ENCODE measurements around the gene ZRANB2. TPM values are rescaled to one million over a fixed set of nuclear protein-coding genes. Genes with fewer than 3 reads are reported as not detected.

Gene ZRANB2
- total RNA-seq, 1 experiment from 2014 or later = 103 TPM

DNA sequence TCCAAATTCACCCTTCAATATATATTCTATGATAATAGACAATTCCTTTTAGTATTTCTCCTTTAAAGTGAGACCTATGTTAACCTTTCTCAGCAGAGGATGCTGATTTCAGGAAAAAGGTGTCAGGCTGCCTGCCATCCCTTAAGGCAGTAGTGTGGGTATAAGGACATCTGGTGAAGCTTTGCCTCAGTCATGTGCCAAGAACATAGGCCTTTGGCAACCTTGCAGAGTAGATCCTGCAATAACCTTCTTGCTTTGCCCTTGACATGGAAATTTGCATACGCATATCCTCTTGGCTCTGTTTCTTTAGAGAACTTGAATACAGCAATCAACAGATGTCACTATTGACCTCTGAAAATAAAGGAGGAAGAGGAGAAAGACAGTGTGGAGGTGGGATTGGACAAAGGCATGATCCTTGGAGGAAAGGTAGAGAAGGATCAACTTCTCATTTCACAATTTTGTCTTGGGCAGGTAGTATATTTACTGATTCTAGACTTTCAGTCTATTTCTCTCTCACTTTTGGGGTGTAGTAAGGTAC lies 21.1 kb upstream of the ZRANB2 start:
- Mint-ChIP-seq H3K27ac (peak overlapping the region in 1 of 3 experiments; percentile 0; a peak in 2 of 7 replicates), H3K4me1 (peaks cover 3 to 4% of the 10 kb centered on the region in 2 experiments), H3K27me3 (ENCODE audit: low read depth) (no peaks in the 10 kb centered on the region), H3K9me3 (no peaks in the 10 kb centered on the region), H3K4me3 (no peak overlapping the region), H3K36me3 (ENCODE audit: insufficient read depth in 1 of 3, low read depth in 3 of 3) (no peaks in the 10 kb centered on the region)
- Histone ChIP-seq H3K4me2 (ENCODE audit: insufficient read depth, insufficient read length, low read length) (no peak overlapping the region), H2AK5ac (ENCODE audit: insufficient read length, low read length) (no peak overlapping the region), H3K4me1 (ENCODE audit: insufficient read depth, low read length) (peaks cover 3% of the 10 kb centered on the region; the same call in 1 of the 2 replicates), H3K56ac (ENCODE audit: insufficient read length, low read depth, low read length) (no peak overlapping the region), H2BK20ac (ENCODE audit: low read depth, low read length, poor library complexity, severe bottlenecking) (no peak overlapping the region), H3T11ph (ENCODE audit: low read length) (no peak overlapping the region), H3K9ac (ENCODE audit: extremely low read depth, insufficient read length, low read length) (no peak overlapping the region), H4K8ac (replicated peaks; ENCODE audit: insufficient read length, low read depth, low read length) (no peak overlapping the region), H3K23me2 (ENCODE audit: insufficient read length, low read depth, low read length, poor library complexity, severe bottlenecking) (no peaks in the 10 kb centered on the region), H4K5ac (ENCODE audit: insufficient read length, low read depth, low read length) (no peak overlapping the region), H4K91ac (ENCODE audit: insufficient read length, low read depth, low read length) (no peak overlapping the region), H3K79me2 (ENCODE audit: insufficient read depth, low read length) (no peaks in the 10 kb centered on the region), H2BK15ac (ENCODE audit: low read depth, low read length) (no peak overlapping the region), H2BK5ac (ENCODE audit: insufficient read length, low read length) (no peak overlapping the region), H3K4ac (ENCODE audit: low read depth, low read length) (no peak overlapping the region), H3K14ac (ENCODE audit: insufficient read depth, low read length) (no peak overlapping the region), H3K27me3 (ENCODE audit: insufficient read depth, low read length) (no peaks in the 10 kb centered on the region), H2AFZ (ENCODE audit: low read length) (no peak overlapping the region), H4K20me1 (ENCODE audit: control insufficient read depth, insufficient read depth, insufficient read length) (no peaks in the 10 kb centered on the region), H2BK12ac (ENCODE audit: insufficient read length, low read depth, low read length) (no peak overlapping the region), H3K27ac (ENCODE audit: insufficient read length, low read depth, low read length) (no peak overlapping the region), H3K23ac (ENCODE audit: insufficient read length, low read depth, low read length) (no peak overlapping the region), H3K79me1 (ENCODE audit: insufficient read depth, low read depth, low read length, poor library complexity, severe bottlenecking) (no peaks in the 10 kb centered on the region), H3K18ac (ENCODE audit: insufficient read length, low read depth, low read length) (no peak overlapping the region), H3K9me3 (ENCODE audit: control insufficient read depth, low read depth, low read length) (no peaks in the 10 kb centered on the region), H2BK120ac (ENCODE audit: low read depth, low read length, poor library complexity, severe bottlenecking) (no peak overlapping the region)
- no peak for DNase-seq
- WGBS (ENCODE audit: extremely low coverage, insufficient read length, low lambda C conversion rate) = no CpG with 5 or more reads among the region's 1 CpG
- no peak for TF ChIP-seq CTCF (conservative IDR thresholded peaks at IDR 0.05)
